T-helper 22 cell (primary cell): ENCODE measurements around the gene ISYNA1.
A peak's percentile ranks its signal among the peaks of the same experiment; 100 is the strongest.
"Not testable (repeated sequence)": the region's sequence is repeated elsewhere in the genome, so short reads cannot be mapped to it uniquely, and the experiment has no call there.

ENCODE experiments used
- DNase-seq: peaks from one replicate; pipeline ENCODE4 v3.0.0-alpha.2; 2020; ENCODE audit warnings: low read depth

ISYNA1 gene

GRCh38 chr19:18419195-18419698, 18.7 kb downstream of the ISYNA1 start, which contains the start of gene SSBP4:
Gene SSBP4, plus strand, starts transcription at chr19:18419398. Its CDS starts 251 bp downstream, at chr19:18419649.
- DNase-seq, result peak; percentile 59

- DNase-seq, result no peak
Measured at GRCh38 chr19:18418483-18419194, 19.3 kb downstream of the ISYNA1 start.

GRCh38 chr19:18418029-18418482, 19.9 kb downstream of the ISYNA1 start:
- no peak for DNase-seq

- DNase-seq, result no peak
Measured at GRCh38 chr19:18417250-18418028, 20.5 kb downstream of the ISYNA1 start.

GRCh38 chr19:18416778-18417249, 21.1 kb downstream of the ISYNA1 start:
- peak; percentile 63 for DNase-seq

- DNase-seq, result no peak
Measured at GRCh38 chr19:18415178-18415867, 22.6 kb downstream of the ISYNA1 start.

- DNase-seq, result no peak
Measured at GRCh38 chr19:18414504-18415177, 23.3 kb downstream of the ISYNA1 start.

- no peak for DNase-seq
Measured at GRCh38 chr19:18412610-18413239, 25.2 kb downstream of the ISYNA1 start.

GRCh38 chr19:18408053-18408476, 29.9 kb downstream of the ISYNA1 start:
- no peak for DNase-seq

- no peak for DNase-seq
Measured at GRCh38 chr19:18406749-18407148, 31.2 kb downstream of the ISYNA1 start.

- not testable (repeated sequence) for DNase-seq
Measured at GRCh38 chr19:18405754-18406153, 32.2 kb downstream of the ISYNA1 start.

GRCh38 chr19:18402455-18403248, 35.3 kb downstream of the ISYNA1 start:
- not testable (repeated sequence) for DNase-seq

- no peak for DNase-seq
Measured at GRCh38 chr19:18401580-18402112, 36.3 kb downstream of the ISYNA1 start.

- no peak for DNase-seq
Measured at GRCh38 chr19:18399008-18399407, 38.9 kb downstream of the ISYNA1 start.

- no peak for DNase-seq
Measured at GRCh38 chr19:18397242-18398202, 40.4 kb downstream of the ISYNA1 start, which contains the start of gene LRRC25. Gene LRRC25, minus strand, starts transcription at chr19:18397622. Its CDS starts 659 bp downstream, at chr19:18396963.

- DNase-seq, result no peak
Measured at GRCh38 chr19:18396471-18397241, 41.3 kb downstream of the ISYNA1 start.

- no peak for DNase-seq
Measured at GRCh38 chr19:18393836-18394235, 44.1 kb downstream of the ISYNA1 start.

GRCh38 chr19:18392926-18393325, 45.0 kb downstream of the ISYNA1 start:
- no peak for DNase-seq
